Adrenal gland (tissue), 12 donors: ENCODE results near the gene NCKAP5. TPM values are rescaled to one million over a fixed set of nuclear protein-coding genes. Genes with fewer than 3 reads are reported as not detected.

Experiments
- DNase-seq, 7 donors: peaks; one replicate each; pipeline ENCODE4 v3.0.0-alpha.2; 2019 to 2020
- H3K27ac ChIP-seq, 5 donors: fragments of 200-600 bp; sonication (generic) in 4 of 5; 1 replicate in 3 of 5; 2 replicates in 2 of 5; pipeline versions ENCODE4 v1.5.1 to v1.8.0; 2016 to 2020; ENCODE audit warnings: mild to moderate bottlenecking in 1 of 5
- H3K27me3 ChIP-seq: fragments of 200-600 bp; 2 replicates; pipeline ENCODE4 v1.8.0; 2021
- H3K36me3 ChIP-seq, 2 donors: fragments of 200-600 bp; replicated peaks in 1 of 2; 1 replicate in 1 of 2; 2 replicates in 1 of 2; pipeline versions ENCODE4 v1.5.1 to v1.8.0; 2018 to 2022
- H3K4me1 ChIP-seq, 2 donors: fragments of 200-600 bp; replicated peaks in 1 of 2; 1 replicate in 1 of 2; 2 replicates in 1 of 2; pipeline versions ENCODE4 v1.5.1 to v1.8.0; 2018 to 2021
- H3K4me3 ChIP-seq, 4 donors: fragments of 200-600 bp; sonication (generic) in 3 of 4; one replicate each; pipeline ENCODE4 v1.5.1; 2016 to 2018
- H3K9me3 ChIP-seq, 3 donors: fragments of 200-600 bp; sonication (generic) in 1 of 3; replicated peaks in 1 of 3; 1 replicate in 2 of 3; 2 replicates in 1 of 3; pipeline versions ENCODE4 v1.5.1 to v1.8.0; 2016 to 2021
- POLR2A ChIP-seq, 2 donors: fragments of 450-650 bp; IDR thresholded peaks; one replicate each; pipeline ENCODE4 v1.6.1; 2017; ENCODE audit warnings: antibody characterized with exemption in 2 of 2, mild to moderate bottlenecking in 2 of 2, moderate library complexity in 1 of 2
- WGBS, 4 donors: extraction: QIAGEN DNeasy Blood & Tissue Kit in 2 of 4; methylation state at CpG; one replicate each; pipeline versions ENCODE4 v1.1.5 to v1.1.7; 2013 to 2017; 5-methylcytosine and 5-hydroxymethylcytosine counted together
- intact Hi-C, 2 donors: fragments of 100-400 bp; cut with DNase I; formaldehyde crosslinking; loops; one replicate each; pipeline versions ENCODE4 v1.14.1 to v1.15.0; 2022 to 2023
- polyA plus RNA-seq, 3 donors: library from polyadenylated mRNA; stranded (reverse); fragments of 200-250 nt in 2 of 3; fragments of 350-450 nt in 1 of 3; fragmentation: Illumina TruSeq in 1 of 3; extraction: RNeasy Lipid Tissue Mini Kit (QIAGEN cat#74804) in 1 of 3; gene quantifications; one replicate each; pipeline ENCODE4 v1.2.3, GENCODE V29; 2013 to 2014
- total RNA-seq, 9 donors: library from RNA; depleted of rRNA in 4 of 9; stranded (reverse); fragments of >200 nt in 4 of 9; fragments of 120-200 nt in 1 of 9; fragmentation: NEBNext Ultra II Directional in 1 of 9; extraction: Animal tissue kit (Norgen Biotek cat#: 25700) in 1 of 9; gene quantifications; one replicate each; pipeline versions ENCODE4 v1.1.0 to v1.2.4, GENCODE V29; 2013 to 2023
- TF ChIP-seq, protein P1 (sequence below), 6 experiments: fragments of 450-650 bp in 4 of 6; fragments of 200-600 bp in 2 of 6; sonication (generic) in 1 of 6; IDR thresholded peaks; 1 replicate in 5 of 6; 2 replicates in 1 of 6; pipeline versions ENCODE4 v1.5.1 to v1.8.0; 2016 to 2021; ENCODE audit warnings: antibody characterized with exemption in 6 of 6, mild to moderate bottlenecking in 2 of 6, moderate library complexity in 1 of 6
- donor health status: healthy with polysubstance abuse.
- donor health status: Bipolar disorder and iron deficiency.
- donor health status: DM: yes; HTN: yes; CAD: no.
- donor health status: DM: no; HTN: no; CAD: no.
- donor health status: DM: no; HTN: no; CAD: no.
- donor health status: DM: yes; HTN: yes; CAD: no.

The NCKAP5 gene
- total and polyA plus RNA-seq, 12 donors, result 0.06 to 3.1 (median 1.1) TPM

DNA sequence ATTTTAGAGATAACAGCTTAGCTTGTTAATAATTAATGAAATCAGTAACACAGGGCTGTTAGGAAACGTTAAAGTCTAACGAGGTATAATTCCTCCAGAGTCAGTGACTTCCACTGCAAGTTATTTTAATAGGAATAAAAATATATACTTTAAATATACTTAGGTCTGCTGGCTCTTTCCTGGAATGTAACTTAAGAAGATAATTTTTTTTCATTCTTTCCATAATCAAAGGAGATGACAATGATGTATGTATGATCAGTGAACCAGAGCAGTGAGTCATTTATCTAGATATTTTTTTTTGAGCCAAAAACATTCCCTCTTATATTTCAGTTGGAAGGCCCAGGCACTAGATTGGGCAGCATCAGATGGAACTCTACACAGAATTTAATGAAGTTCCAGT, 794.1 kb downstream of the NCKAP5 start:
- Histone ChIP-seq H3K27me3 (no peaks in the 10 kb centered on the region), H3K4me1 (no peaks in the 10 kb centered on the region), H3K4me3 (no peak overlapping the region), H3K9me3 (no peaks in the 10 kb centered on the region), H3K36me3 (no peaks in the 10 kb centered on the region), H3K27ac (no peak overlapping the region)
- intact Hi-C loops, result no loop called here
- WGBS, 4 donors, result 57 to 78% (median 66%) methylated on average over 2 of the region's 2 CpGs
- DNase-seq, result no peak
- TF ChIP-seq, protein P1, sequence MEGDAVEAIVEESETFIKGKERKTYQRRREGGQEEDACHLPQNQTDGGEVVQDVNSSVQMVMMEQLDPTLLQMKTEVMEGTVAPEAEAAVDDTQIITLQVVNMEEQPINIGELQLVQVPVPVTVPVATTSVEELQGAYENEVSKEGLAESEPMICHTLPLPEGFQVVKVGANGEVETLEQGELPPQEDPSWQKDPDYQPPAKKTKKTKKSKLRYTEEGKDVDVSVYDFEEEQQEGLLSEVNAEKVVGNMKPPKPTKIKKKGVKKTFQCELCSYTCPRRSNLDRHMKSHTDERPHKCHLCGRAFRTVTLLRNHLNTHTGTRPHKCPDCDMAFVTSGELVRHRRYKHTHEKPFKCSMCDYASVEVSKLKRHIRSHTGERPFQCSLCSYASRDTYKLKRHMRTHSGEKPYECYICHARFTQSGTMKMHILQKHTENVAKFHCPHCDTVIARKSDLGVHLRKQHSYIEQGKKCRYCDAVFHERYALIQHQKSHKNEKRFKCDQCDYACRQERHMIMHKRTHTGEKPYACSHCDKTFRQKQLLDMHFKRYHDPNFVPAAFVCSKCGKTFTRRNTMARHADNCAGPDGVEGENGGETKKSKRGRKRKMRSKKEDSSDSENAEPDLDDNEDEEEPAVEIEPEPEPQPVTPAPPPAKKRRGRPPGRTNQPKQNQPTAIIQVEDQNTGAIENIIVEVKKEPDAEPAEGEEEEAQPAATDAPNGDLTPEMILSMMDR (IDR thresholded peaks at IDR 0.05), result no peak
- no peak for TF ChIP-seq POLR2A (IDR thresholded peaks at IDR 0.05)

DNA sequence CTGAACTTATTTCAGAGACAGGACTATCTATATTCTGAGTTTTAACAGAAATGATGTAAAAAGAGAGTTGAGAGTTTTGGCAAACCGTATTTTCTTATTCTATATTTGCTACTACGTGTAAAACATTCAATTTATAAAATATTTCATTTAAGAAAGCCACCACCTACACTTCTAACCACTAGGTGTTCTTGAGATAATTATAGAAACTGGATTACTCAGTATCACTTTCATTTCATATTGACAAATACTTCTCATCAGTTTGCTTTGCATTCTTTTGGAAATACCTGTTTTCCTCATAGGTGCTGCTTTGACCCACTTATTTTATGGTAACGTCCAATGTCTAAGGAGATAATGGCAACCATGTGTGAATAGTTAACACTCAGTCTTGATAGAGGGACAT, 794.9 kb downstream of the NCKAP5 start:
- no peak for DNase-seq
- Histone ChIP-seq H3K27ac (no peak overlapping the region), H3K4me1 (no peaks in the 10 kb centered on the region), H3K27me3 (no peaks in the 10 kb centered on the region), H3K36me3 (no peaks in the 10 kb centered on the region), H3K9me3 (no peaks in the 10 kb centered on the region), H3K4me3 (no peak overlapping the region)
- TF ChIP-seq, protein P1 (IDR thresholded peaks at IDR 0.05), result no peak
- no peak for TF ChIP-seq POLR2A (IDR thresholded peaks at IDR 0.05)
- 67 to 81% (median 70%) methylated on average over 3 of the region's 3 CpGs for WGBS, 4 donors
- intact Hi-C loops, result no loop called here

GRCh38 chr2:132772340-132772739, 795.9 kb downstream of the NCKAP5 start:
- Histone ChIP-seq H3K9me3 (no peaks in the 10 kb centered on the region), H3K4me3 (no peak overlapping the region), H3K4me1 (no peaks in the 10 kb centered on the region), H3K27me3 (no peaks in the 10 kb centered on the region), H3K27ac (no peak overlapping the region), H3K36me3 (no peaks in the 10 kb centered on the region)
- TF ChIP-seq, protein P1 (IDR thresholded peaks at IDR 0.05), result no peak
- TF ChIP-seq POLR2A (IDR thresholded peaks at IDR 0.05), result no peak
- DNase-seq, result no peak
- WGBS, 4 donors, result 48 to 60% (median 54%) methylated on average over 2 of the region's 2 CpGs
- intact Hi-C loops, result no loop called here

- H3K27ac ChIP-seq, result no peak overlapping the region
- H3K27me3 ChIP-seq, result no peaks in the 10 kb centered on the region
- intact Hi-C loops, result no loop called here
- H3K36me3 ChIP-seq, result no peaks in the 10 kb centered on the region
- no peak for TF ChIP-seq POLR2A (IDR thresholded peaks at IDR 0.05)
- TF ChIP-seq, protein P1 (IDR thresholded peaks at IDR 0.05), result no peak
- WGBS, 4 donors, result 94 to 98% (median 94%) methylated on average over 1 of the region's 1 CpG
- H3K4me3 ChIP-seq, result no peak overlapping the region
- no peak for DNase-seq
- H3K4me1 ChIP-seq, result no peaks in the 10 kb centered on the region
- no peaks in the 10 kb centered on the region for H3K9me3 ChIP-seq
These were observed 801.7 kb downstream of the NCKAP5 start for GRCh38 chr2:132766573-132766972.
